NCI-H748 (cell line): ENCODE data around the gene CDH4.

Source experiments
- DNase-seq: peaks from one replicate; lab custom pipeline; 2025; ENCODE audit not compliant: unreplicated experiment; lab: John Stamatoyannopoulos, UW

CDH4 gene

GRCh38 chr20:61679473-61679872 is 427.4 kb downstream of the CDH4 start:
- DNase-seq, result no peak

- no peak for DNase-seq
Observed at GRCh38 chr20:61680096-61680495, 428.0 kb downstream of the CDH4 start.

- no peak for DNase-seq
Observed at GRCh38 chr20:61682114-61682995, 430.3 kb downstream of the CDH4 start.

GRCh38 chr20:61682996-61683681 is 431.1 kb downstream of the CDH4 start:
- no peak for DNase-seq

- peak; percentile 77 for DNase-seq
Observed at GRCh38 chr20:61683721-61684120, 431.7 kb downstream of the CDH4 start.

- DNase-seq, result peak; percentile 23
Observed at GRCh38 chr20:61684136-61684535, 432.1 kb downstream of the CDH4 start.

- DNase-seq, result peak; percentile 55
Observed at GRCh38 chr20:61684583-61685235, 432.6 kb downstream of the CDH4 start.

GRCh38 chr20:61685462-61685861 is 433.4 kb downstream of the CDH4 start:
- no peak for DNase-seq

- no peak for DNase-seq
Observed at GRCh38 chr20:61686051-61686936, 434.2 kb downstream of the CDH4 start.

GRCh38 chr20:61688411-61688810 is 436.4 kb downstream of the CDH4 start:
- DNase-seq, result no peak

- DNase-seq, result no peak
Observed at GRCh38 chr20:61690150-61690549, 438.1 kb downstream of the CDH4 start.

- peak; percentile 5 for DNase-seq
Observed at GRCh38 chr20:61690993-61691838, 439.2 kb downstream of the CDH4 start.

GRCh38 chr20:61691978-61692377 is 439.9 kb downstream of the CDH4 start:
- no peak for DNase-seq

- DNase-seq, result no peak
Observed at GRCh38 chr20:61692479-61692878, 440.4 kb downstream of the CDH4 start.

- no peak for DNase-seq
Observed at GRCh38 chr20:61693055-61693600, 441.1 kb downstream of the CDH4 start.

GRCh38 chr20:61694682-61695081 is 442.6 kb downstream of the CDH4 start:
- no peak for DNase-seq

GRCh38 chr20:61695741-61696140 is 443.7 kb downstream of the CDH4 start:
- DNase-seq, result no peak

GRCh38 chr20:61696181-61696735 is 444.2 kb downstream of the CDH4 start:
- DNase-seq, result no peak
